Measurements from ENCODE around the gene SUSD4.

SUSD4 gene

DNA sequence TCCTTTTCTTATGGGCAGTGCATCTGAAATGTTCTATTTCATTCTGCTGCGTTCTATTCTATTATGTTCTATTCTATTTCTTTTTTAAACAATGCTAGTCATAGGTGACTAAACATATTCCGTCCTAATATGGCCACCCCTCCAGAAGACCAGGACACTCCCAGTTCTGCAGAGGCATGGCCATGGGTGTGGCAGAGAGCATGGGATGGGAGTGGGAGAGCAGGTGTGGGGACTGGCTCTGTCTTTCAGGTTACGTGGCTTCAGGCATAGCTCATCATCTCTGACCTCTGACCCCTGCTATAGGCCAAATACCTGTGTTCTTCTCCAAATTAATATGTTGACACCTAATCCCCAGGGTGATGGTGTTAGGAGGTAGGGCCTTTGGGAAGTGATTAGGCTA is 187.5 kb downstream of the SUSD4 start:
- no peak for DNase-seq

DNA sequence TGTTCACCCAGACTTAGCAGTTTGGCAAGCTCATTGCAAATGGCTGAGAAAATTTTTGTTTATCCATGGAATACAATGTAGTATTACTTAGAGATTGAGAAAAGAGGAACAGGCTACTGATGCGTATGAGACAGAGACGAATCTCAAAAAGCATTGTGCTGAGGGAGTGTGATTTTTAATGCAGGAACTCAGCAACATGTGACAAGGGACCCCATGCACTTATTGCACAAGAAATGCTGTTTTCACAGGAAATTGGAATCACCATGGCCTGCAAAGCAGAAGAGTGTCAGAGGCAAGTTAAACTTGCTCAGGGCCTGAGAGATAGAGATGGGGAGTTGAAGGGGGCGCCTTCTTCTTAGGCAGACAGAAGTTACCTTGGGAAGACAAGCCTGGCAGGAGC is 188.3 kb downstream of the SUSD4 start:
- DNase-seq, result no peak

GRCh38 chr1:223175032-223175431 is 188.9 kb downstream of the SUSD4 start:
- DNase-seq, result no peak

Data from central memory CD4-positive, alpha-beta T cell (primary cell).